CD4-positive, CD25-positive, alpha-beta regulatory T cell (primary cell): ENCODE data around the gene GRK6. TPM values are rescaled to one million over a fixed set of nuclear protein-coding genes. Genes with fewer than 3 reads are reported as not detected.

Experiments
- ATAC-seq, 2 donors: fragments of 150-1000 bp; cut with Tn5 transposase; one replicate each; pipeline ENCODE4 v1.10.0; 2021; ENCODE audit warnings: low read depth in 2 of 2, moderate number of reproducible peaks in 2 of 2, moderate library complexity in 1 of 2
- DNase-seq, 3 donors: peaks; one replicate each; pipeline versions ENCODE4 v3.0.0 to v3.0.0-alpha.2; 2012 to 2022; ENCODE audit warnings: mixed read lengths in 1 of 3
- H3K27ac ChIP-seq: one replicate; pipeline ENCODE4 v1.7.0; 2013; ENCODE audit warnings: mild to moderate bottlenecking, low read length; ENCODE audit not compliant: insufficient read depth, poor library complexity, severe bottlenecking
- H3K27me3 ChIP-seq: one replicate; pipeline ENCODE4 v1.7.0; 2013; ENCODE audit warnings: low read length; ENCODE audit not compliant: control insufficient read depth, insufficient read depth
- H3K36me3 ChIP-seq: one replicate; pipeline ENCODE4 v1.7.0; 2013; ENCODE audit warnings: mild to moderate bottlenecking, low read length, moderate library complexity; ENCODE audit not compliant: control insufficient read depth, insufficient read depth
- H3K4me1 ChIP-seq: 2 replicates; pipeline ENCODE4 v1.7.0; 2013; ENCODE audit warnings: mild to moderate bottlenecking, low read length; ENCODE audit not compliant: insufficient read depth, control insufficient read depth, poor library complexity, severe bottlenecking
- H3K4me3 ChIP-seq: one replicate; pipeline ENCODE4 v1.7.0; 2013; ENCODE audit warnings: low read depth, mild to moderate bottlenecking, low read length, moderate library complexity
- H3K9me3 ChIP-seq, 2 experiments: 1 replicate in 1 of 2; 2 replicates in 1 of 2; pipeline ENCODE4 v1.7.0; 2013; ENCODE audit warnings: low read length in 2 of 2, mild to moderate bottlenecking in 1 of 2, moderate library complexity in 1 of 2; ENCODE audit not compliant: control insufficient read depth in 2 of 2
- H3K27ac Mint-ChIP-seq, 3 donors: one replicate each; pipeline ENCODE4 v1.8.0; 2020 to 2022; ENCODE audit warnings: mild to moderate bottlenecking in 3 of 3, mixed read lengths in 3 of 3, moderate library complexity in 2 of 3
- H3K27me3 Mint-ChIP-seq: one replicate; pipeline ENCODE4 v1.8.0; 2022; ENCODE audit warnings: mild to moderate bottlenecking, mixed read lengths
- H3K36me3 Mint-ChIP-seq: one replicate; pipeline ENCODE4 v1.8.0; 2020; ENCODE audit warnings: mixed read lengths
- H3K4me1 Mint-ChIP-seq, 4 donors: one replicate each; pipeline ENCODE4 v1.8.0; 2020 to 2022; ENCODE audit warnings: mixed read lengths in 4 of 4, mild to moderate bottlenecking in 1 of 4
- H3K4me3 Mint-ChIP-seq, 4 donors: one replicate each; pipeline ENCODE4 v1.8.0; 2020 to 2022; ENCODE audit warnings: mild to moderate bottlenecking in 4 of 4, mixed read lengths in 4 of 4, moderate library complexity in 3 of 4
- H3K9me3 Mint-ChIP-seq, 7 donors: one replicate each; pipeline ENCODE4 v1.8.0; 2020 to 2022; ENCODE audit warnings: mixed read lengths in 7 of 7, mild to moderate bottlenecking in 3 of 7, moderate library complexity in 2 of 7
- polyA plus RNA-seq, 4 donors: library from polyadenylated mRNA; unstranded; fragments of 300-500 nt; fragmentation: Illumina TruSeq; gene quantifications; one replicate each; pipeline ENCODE4 v1.2.3, GENCODE V29; 2021
- total RNA-seq: library from RNA; stranded (reverse); gene quantifications from one replicate; pipeline ENCODE4 v1.2.3, GENCODE V29; 2022

Gene GRK6
- total and polyA plus RNA-seq, 5 donors from 2014 or later: 79.2 to 228 (median 112) TPM

DNA sequence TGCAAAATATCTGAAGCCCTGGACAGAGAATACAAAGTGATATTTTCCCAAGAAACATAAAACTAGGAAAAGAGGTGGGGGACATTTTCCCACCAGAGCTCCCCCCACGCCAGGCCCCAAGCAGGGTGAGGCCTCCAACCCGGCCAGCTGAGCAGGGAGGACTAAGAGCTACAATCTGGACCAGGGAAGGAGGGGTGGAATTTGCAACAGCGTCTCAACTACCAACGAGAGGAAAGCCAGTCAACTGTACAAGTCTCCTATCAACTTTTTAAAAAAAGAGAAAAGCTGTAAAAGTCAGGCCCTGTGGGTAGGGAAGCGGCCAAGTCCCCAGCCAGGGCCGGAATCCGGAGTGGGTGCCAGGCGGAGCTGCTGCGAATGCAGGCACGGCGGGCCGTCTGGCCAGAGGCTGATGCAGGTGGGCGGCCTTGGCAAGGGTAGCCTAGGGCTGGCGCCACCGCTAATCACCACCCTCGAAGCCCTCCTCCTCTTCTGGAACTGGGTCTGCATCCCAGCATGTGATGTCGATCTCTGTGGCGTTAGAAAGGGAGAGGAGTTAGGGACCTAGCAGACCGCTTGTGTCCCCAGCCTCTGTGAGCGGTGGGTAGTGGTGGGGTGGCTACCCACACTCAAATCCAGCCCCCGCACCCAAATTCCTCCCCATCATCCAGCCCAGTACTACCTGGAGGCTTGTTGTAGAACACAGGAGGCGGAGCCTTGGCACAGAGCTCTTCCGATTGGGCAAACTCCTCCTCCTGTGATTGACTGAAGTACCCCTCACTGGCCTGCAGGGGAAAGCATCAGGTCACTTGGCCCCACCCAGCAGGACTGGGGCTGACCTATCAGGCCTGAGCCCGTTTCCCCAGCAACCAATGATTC is 30.7 kb downstream of the GRK6 start:
- ATAC-seq (peak in 1 of 2 donors; percentile 4), DNase-seq (peak in 2 of 3 donors; percentile 55 to 76)
- Histone ChIP-seq H3K36me3 (no peaks in the 10 kb centered on the region), H3K27ac (no peak overlapping the region), H3K9me3 (no peaks in the 10 kb centered on the region), H3K4me3 (no peak overlapping the region), H3K4me1 (peaks cover 32% of the 10 kb centered on the region), H3K27me3 (no peaks in the 10 kb centered on the region)
- H3K4me3 Mint-ChIP-seq: peak overlapping the region in 3 of 4 donors; percentile 7 to 86 (median 53)
- H3K9me3 Mint-ChIP-seq: peaks cover 0 to 2% (median 0%) of the 10 kb centered on the region in 7 donors
- peaks cover 0 to 19% (median 10%) of the 10 kb centered on the region in 4 donors for H3K4me1 Mint-ChIP-seq
- peak overlapping the region in 1 of 3 donors; percentile 36 for H3K27ac Mint-ChIP-seq
- peaks cover 13% of the 10 kb centered on the region for H3K27me3 Mint-ChIP-seq
- H3K36me3 Mint-ChIP-seq: no peaks in the 10 kb centered on the region

DNA sequence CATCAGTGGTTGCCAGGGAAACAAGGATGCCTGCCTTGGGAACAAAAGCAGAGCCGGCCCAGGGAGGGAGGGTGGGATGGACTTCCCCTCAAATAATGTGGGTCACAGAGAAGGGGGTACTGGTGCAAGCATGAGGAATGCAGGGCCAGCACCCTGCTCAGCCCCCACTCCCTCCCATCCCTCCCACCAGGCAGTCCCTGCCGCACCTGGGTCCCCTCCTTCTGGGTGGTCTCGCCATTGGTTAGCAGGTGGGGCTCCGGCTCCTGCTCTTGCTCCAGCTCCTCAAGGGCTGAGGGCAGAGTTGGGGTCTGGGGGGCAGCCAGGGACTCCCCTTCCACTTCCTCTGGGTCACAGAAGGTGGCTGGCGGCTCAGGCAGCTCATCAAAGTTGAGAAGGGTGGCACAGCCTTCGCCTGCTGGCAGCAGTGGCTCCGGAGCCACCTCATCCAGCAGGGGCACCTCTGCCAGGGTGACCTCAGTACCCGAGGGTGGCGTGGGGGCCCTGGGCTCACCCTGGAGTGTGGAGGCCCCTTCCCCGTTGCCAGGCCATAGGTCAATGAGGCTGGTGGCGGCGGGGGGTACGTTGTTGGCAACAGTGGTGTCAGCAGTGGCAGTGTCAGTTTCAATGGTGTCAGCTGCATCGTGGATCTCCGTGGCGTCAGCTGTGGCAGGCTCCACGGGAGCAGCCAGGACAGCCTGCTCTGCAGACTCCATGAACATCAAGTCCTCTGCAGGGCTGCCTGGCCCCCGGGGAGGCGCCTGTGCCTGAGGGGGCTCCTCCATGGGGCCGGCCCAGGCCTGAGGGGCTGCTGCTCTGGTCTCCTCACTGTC is 31.6 kb downstream of the GRK6 start:
- DNase-seq (no peak), ATAC-seq (no peak)
- Histone ChIP-seq H3K36me3 (no peaks in the 10 kb centered on the region), H3K4me3 (no peak overlapping the region), H3K4me1 (peaks cover 32% of the 10 kb centered on the region), H3K27me3 (no peaks in the 10 kb centered on the region), H3K9me3 (no peaks in the 10 kb centered on the region), H3K27ac (no peak overlapping the region)
- peaks cover 0 to 2% (median 0%) of the 10 kb centered on the region in 7 donors for H3K9me3 Mint-ChIP-seq
- H3K36me3 Mint-ChIP-seq: no peaks in the 10 kb centered on the region
- no peak overlapping the region for H3K27ac Mint-ChIP-seq
- H3K27me3 Mint-ChIP-seq: peaks cover 13% of the 10 kb centered on the region
- peaks cover 0 to 15% (median 5%) of the 10 kb centered on the region in 4 donors for H3K4me1 Mint-ChIP-seq
- H3K4me3 Mint-ChIP-seq: peak overlapping the region in 1 of 4 donors; percentile 86

DNA sequence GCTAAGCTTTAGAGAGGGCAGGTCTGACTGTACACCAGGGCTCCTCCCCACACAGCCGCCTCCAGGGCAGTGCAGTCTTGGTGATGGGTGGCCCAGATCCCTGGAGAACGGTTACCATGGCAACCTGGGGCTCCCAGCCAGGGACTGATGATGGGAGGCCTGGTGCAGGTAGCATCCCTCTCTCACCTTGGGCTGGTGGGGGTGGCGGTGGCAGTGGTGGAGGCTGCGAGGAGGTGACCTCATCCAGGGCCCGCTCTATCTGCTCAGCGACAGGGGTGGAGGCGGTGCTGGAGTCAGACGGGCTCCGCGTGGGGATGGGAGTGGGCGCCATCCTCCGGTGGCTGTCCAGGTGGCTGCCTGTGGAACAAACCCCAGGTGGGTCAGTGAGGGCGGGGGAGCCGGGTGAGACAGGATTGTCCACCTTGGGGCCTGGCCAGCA is 32.5 kb downstream of the GRK6 start:
- H3K4me3 Mint-ChIP-seq: no peak overlapping the region
- peaks cover 0 to 8% (median 3%) of the 10 kb centered on the region in 4 donors for H3K4me1 Mint-ChIP-seq
- no peaks in the 10 kb centered on the region for H3K9me3 ChIP-seq
- no peak for DNase-seq
- H3K27ac Mint-ChIP-seq: no peak overlapping the region
- no peak for ATAC-seq
- H3K27me3 Mint-ChIP-seq: peaks cover 6% of the 10 kb centered on the region
- H3K9me3 Mint-ChIP-seq: peaks cover 0 to 2% (median 0%) of the 10 kb centered on the region in 7 donors
- H3K4me1 ChIP-seq: peaks cover 26% of the 10 kb centered on the region
- no peaks in the 10 kb centered on the region for H3K27me3 ChIP-seq
- H3K27ac ChIP-seq: no peak overlapping the region
- no peaks in the 10 kb centered on the region for H3K36me3 ChIP-seq
- no peaks in the 10 kb centered on the region for H3K36me3 Mint-ChIP-seq
- H3K4me3 ChIP-seq: no peak overlapping the region

DNA sequence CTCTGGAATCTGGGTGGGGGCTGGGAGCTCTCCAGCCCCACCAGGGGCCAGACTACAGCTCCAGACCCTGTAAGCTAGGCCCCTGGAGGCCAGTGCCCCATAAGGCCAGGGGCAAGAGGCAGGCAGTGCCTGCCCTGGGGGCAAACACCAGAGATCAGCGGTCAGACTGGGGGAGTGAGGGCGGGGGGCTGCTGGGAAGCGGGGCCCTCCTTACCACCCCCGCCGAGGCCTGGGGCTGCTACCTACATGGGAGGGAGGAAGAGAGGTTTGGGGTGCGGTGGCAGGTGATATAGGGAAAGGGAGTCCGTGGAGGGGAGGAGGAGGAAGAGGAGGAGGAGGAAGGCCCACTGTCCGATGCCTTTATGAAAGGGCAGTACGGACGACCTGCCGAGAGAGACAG is 32.9 kb downstream of the GRK6 start:
- Mint-ChIP-seq H3K36me3 (no peaks in the 10 kb centered on the region), H3K27ac (no peak overlapping the region), H3K27me3 (peaks cover 4% of the 10 kb centered on the region), H3K4me1 (peaks cover 0 to 6% (median 3%) of the 10 kb centered on the region in 4 donors), H3K9me3 (peaks cover 0 to 2% (median 0%) of the 10 kb centered on the region in 7 donors), H3K4me3 (no peak overlapping the region)
- H3K4me1 ChIP-seq: peaks cover 21% of the 10 kb centered on the region
- ATAC-seq (no peak), DNase-seq (no peak)
- H3K9me3 ChIP-seq: no peaks in the 10 kb centered on the region
- H3K4me3 ChIP-seq: no peak overlapping the region
- H3K27ac ChIP-seq: no peak overlapping the region
- no peaks in the 10 kb centered on the region for H3K27me3 ChIP-seq
- H3K36me3 ChIP-seq: no peaks in the 10 kb centered on the region

DNA sequence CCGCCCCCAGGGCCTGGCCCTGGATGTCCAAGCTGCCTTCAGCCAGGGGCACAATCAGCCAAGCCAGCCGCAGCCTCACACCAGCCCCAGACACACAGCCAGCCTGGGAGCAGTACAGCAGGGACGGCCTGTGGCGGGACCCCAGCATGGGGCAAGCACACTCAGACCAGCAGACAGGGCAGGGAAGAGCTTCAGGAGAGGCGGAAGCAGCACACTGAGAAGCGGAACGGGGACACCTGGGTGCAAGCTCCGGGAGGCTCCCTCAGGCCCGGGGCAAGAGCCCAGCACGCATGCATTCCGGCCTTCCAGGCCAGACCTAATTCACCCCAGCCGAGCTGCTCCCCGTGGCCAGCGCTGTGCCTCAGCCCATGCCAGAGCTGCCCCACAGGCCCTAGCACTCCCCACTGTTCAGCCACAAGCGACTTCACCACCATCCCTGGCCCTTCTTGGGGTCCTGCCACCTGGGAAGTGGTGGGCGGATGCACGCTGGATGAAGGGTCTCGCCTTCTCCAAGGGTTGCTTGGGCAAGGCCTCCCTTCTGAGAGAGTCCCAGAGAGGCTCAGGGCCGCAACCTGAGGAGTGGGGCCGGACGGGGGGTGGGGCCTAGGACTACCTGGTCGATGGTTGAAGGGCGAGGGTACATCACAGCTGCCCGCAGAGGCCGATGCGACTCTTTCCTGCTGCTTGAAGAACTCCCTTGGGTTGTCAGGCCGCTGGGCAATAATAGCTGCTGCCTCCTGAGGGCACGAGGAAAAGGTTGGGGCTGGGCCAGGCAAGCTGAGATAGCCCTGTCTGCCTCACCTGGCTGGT is 33.5 kb downstream of the GRK6 start:
- no peak for DNase-seq
- no peak overlapping the region for H3K27ac Mint-ChIP-seq
- no peak for ATAC-seq

DNA sequence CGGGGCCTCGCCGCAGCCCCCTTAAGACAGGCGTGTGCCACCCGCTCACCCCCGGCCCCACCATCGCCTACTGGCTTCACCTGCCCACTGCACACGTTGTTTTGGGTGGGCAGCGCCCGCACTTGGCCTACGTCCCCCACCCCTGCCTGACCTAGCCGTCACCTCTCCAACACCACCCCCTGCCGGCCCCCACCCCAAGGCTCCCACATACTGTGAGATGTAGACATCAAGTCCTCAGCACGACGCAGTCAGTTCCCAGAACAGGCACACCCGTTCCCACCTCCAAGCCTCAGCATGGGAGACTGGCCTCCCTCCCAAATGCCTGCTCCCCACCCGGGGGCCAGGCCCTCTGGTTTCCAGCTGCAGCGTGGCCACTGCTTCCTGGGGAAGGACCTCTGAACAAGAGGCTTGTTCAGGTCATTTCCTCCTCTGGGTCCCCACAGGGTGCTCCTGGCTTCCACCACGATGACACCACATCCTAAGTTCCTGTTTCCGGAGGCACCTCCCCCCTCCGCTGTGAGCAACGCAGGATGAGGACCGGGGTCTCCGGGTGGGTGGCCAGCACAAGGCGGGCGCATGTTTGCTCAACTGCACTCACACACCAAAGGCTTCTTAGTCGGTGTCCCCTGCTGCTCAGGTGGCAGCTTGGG is 35.7 kb downstream of the GRK6 start:
- peaks cover 4% of the 10 kb centered on the region for H3K27me3 Mint-ChIP-seq
- no peaks in the 10 kb centered on the region for H3K36me3 ChIP-seq
- peaks cover 0 to 2% (median 0%) of the 10 kb centered on the region in 7 donors for H3K9me3 Mint-ChIP-seq
- no peaks in the 10 kb centered on the region for H3K27me3 ChIP-seq
- ATAC-seq (no peak), DNase-seq (no peak)
- peaks cover 0 to 5% (median 0%) of the 10 kb centered on the region in 4 donors for H3K4me1 Mint-ChIP-seq
- H3K4me1 ChIP-seq: no peaks in the 10 kb centered on the region
- H3K27ac Mint-ChIP-seq: no peak overlapping the region
- H3K27ac ChIP-seq: no peak overlapping the region
- peak overlapping the region in 1 of 4 donors; percentile 47 for H3K4me3 Mint-ChIP-seq
- no peaks in the 10 kb centered on the region for H3K36me3 Mint-ChIP-seq
- H3K9me3 ChIP-seq: no peaks in the 10 kb centered on the region
- H3K4me3 ChIP-seq: no peak overlapping the region

More for the DNA sequence above, 33.5 kb downstream of the GRK6 start:
- Histone ChIP-seq H3K36me3 (no peaks in the 10 kb centered on the region), H3K4me3 (no peak overlapping the region), H3K27me3 (no peaks in the 10 kb centered on the region), H3K4me1 (peaks cover 18% of the 10 kb centered on the region), H3K9me3 (no peaks in the 10 kb centered on the region), H3K27ac (no peak overlapping the region)
- peaks cover 0 to 6% (median 3%) of the 10 kb centered on the region in 4 donors for H3K4me1 Mint-ChIP-seq
- peaks cover 4% of the 10 kb centered on the region for H3K27me3 Mint-ChIP-seq
- no peak overlapping the region for H3K4me3 Mint-ChIP-seq
- no peaks in the 10 kb centered on the region for H3K36me3 Mint-ChIP-seq
- peaks cover 0 to 2% (median 0%) of the 10 kb centered on the region in 7 donors for H3K9me3 Mint-ChIP-seq

DNA sequence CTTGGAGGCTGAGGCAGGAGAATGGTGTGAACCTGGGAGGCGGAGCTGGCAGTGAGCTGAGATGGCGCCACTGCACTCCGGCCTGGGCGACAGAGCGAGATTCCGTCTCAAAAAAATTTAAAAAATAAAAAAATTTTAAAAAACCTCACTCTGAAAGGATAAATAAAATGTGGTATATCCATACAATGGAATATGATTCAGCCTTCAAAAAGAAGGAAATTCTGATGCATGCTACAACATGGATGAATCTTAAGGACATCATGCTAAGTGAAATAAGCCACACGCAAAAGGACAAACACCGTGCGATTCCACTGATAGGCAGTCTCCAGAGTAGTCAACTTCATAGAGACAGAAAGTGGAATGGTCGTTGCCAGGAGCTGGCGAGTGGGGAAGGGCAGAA is 38.6 kb downstream of the GRK6 start:
- H3K27me3 ChIP-seq: no peaks in the 10 kb centered on the region
- Mint-ChIP-seq H3K4me1 (peaks cover 0 to 2% (median 0%) of the 10 kb centered on the region in 4 donors), H3K27ac (no peak overlapping the region), H3K27me3 (peaks cover 9% of the 10 kb centered on the region), H3K36me3 (no peaks in the 10 kb centered on the region), H3K9me3 (peaks cover 0 to 2% (median 0%) of the 10 kb centered on the region in 7 donors), H3K4me3 (no peak overlapping the region)
- no peaks in the 10 kb centered on the region for H3K36me3 ChIP-seq
- H3K4me1 ChIP-seq: no peaks in the 10 kb centered on the region
- no peak overlapping the region for H3K27ac ChIP-seq
- no peak for DNase-seq
- no peak for ATAC-seq
- H3K4me3 ChIP-seq: no peak overlapping the region
- no peaks in the 10 kb centered on the region for H3K9me3 ChIP-seq
